Measurements from ENCODE around the gene PITPNM3. TPM values are rescaled to one million over a fixed set of nuclear protein-coding genes. Genes with fewer than 3 reads are reported as not detected.
"Not testable (repeated sequence)": the region's sequence is repeated elsewhere in the genome, so short reads cannot be mapped to it uniquely, and the experiment has no call there.

The PITPNM3 gene
- total RNA-seq, 1 donor from 2014 or later, result 0.72 TPM

GRCh38 chr17:6597727-6598126 is 41.4 kb upstream of the PITPNM3 start:
- Mint-ChIP-seq H3K27me3 (ENCODE audit: unreplicated experiment) (peaks cover 2% of the 10 kb centered on the region), H3K27ac (ENCODE audit: unreplicated experiment) (no peak overlapping the region)

GRCh38 chr17:6596941-6597340 is 40.6 kb upstream of the PITPNM3 start:
- Mint-ChIP-seq H3K4me1 (ENCODE audit: unreplicated experiment) (peaks cover 18% of the 10 kb centered on the region), H3K9me3 (ENCODE audit: unreplicated experiment) (no peaks in the 10 kb centered on the region), H3K27me3 (ENCODE audit: unreplicated experiment) (peaks cover 2% of the 10 kb centered on the region), H3K4me3 (ENCODE audit: unreplicated experiment) (no peak overlapping the region), H3K36me3 (ENCODE audit: low read depth, unreplicated experiment) (peaks cover 19% of the 10 kb centered on the region), H3K27ac (ENCODE audit: unreplicated experiment) (no peak overlapping the region)
- TF ChIP-seq, protein P1, sequence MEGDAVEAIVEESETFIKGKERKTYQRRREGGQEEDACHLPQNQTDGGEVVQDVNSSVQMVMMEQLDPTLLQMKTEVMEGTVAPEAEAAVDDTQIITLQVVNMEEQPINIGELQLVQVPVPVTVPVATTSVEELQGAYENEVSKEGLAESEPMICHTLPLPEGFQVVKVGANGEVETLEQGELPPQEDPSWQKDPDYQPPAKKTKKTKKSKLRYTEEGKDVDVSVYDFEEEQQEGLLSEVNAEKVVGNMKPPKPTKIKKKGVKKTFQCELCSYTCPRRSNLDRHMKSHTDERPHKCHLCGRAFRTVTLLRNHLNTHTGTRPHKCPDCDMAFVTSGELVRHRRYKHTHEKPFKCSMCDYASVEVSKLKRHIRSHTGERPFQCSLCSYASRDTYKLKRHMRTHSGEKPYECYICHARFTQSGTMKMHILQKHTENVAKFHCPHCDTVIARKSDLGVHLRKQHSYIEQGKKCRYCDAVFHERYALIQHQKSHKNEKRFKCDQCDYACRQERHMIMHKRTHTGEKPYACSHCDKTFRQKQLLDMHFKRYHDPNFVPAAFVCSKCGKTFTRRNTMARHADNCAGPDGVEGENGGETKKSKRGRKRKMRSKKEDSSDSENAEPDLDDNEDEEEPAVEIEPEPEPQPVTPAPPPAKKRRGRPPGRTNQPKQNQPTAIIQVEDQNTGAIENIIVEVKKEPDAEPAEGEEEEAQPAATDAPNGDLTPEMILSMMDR (IDR thresholded peaks at IDR 0.05; ENCODE audit: unreplicated experiment), result no peak
- no peak for DNase-seq (ENCODE audit: low spot score)

More at GRCh38 chr17:6597727-6598126, 41.4 kb upstream of the PITPNM3 start:
- Mint-ChIP-seq H3K4me1 (ENCODE audit: unreplicated experiment) (peaks cover 19% of the 10 kb centered on the region), H3K9me3 (ENCODE audit: unreplicated experiment) (no peaks in the 10 kb centered on the region), H3K4me3 (ENCODE audit: unreplicated experiment) (no peak overlapping the region), H3K36me3 (ENCODE audit: low read depth, unreplicated experiment) (peaks cover 22% of the 10 kb centered on the region)
- DNase-seq (ENCODE audit: low spot score), result no peak
- TF ChIP-seq, protein P1 (IDR thresholded peaks at IDR 0.05; ENCODE audit: unreplicated experiment), result no peak

GRCh38 chr17:6596511-6596910 is 40.2 kb upstream of the PITPNM3 start:
- no peaks in the 10 kb centered on the region for H3K9me3 Mint-ChIP-seq (ENCODE audit: unreplicated experiment)
- DNase-seq (ENCODE audit: low spot score), result no peak
- peaks cover 2% of the 10 kb centered on the region for H3K27me3 Mint-ChIP-seq (ENCODE audit: unreplicated experiment)
- TF ChIP-seq, protein P1 (IDR thresholded peaks at IDR 0.05; ENCODE audit: unreplicated experiment), result no peak
- H3K27ac Mint-ChIP-seq (ENCODE audit: unreplicated experiment), result no peak overlapping the region
- peaks cover 18% of the 10 kb centered on the region for H3K4me1 Mint-ChIP-seq (ENCODE audit: unreplicated experiment)
- H3K4me3 Mint-ChIP-seq (ENCODE audit: unreplicated experiment), result no peak overlapping the region
- peaks cover 23% of the 10 kb centered on the region for H3K36me3 Mint-ChIP-seq (ENCODE audit: low read depth, unreplicated experiment)

DNA sequence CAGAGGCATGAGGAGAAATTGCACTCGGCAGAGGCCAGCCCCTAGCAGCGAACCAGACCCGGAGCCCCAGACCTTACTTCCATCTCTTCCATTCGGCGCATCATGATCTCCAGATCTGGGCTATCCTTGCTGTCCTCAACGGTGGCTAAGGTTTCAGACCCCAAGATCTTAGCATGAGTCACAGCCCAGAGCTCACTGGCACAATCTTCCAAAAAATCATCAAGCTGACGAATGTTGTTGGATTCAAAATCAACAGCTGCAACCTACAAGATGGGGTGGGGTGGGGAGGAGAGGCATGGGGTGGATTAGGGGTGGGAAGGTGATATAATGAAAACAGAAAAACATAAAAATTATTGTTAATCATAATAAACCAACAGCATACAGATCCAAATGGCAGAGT is 39.7 kb upstream of the PITPNM3 start:
- Mint-ChIP-seq H3K9me3 (ENCODE audit: unreplicated experiment) (no peaks in the 10 kb centered on the region), H3K4me1 (ENCODE audit: unreplicated experiment) (peaks cover 18% of the 10 kb centered on the region), H3K27me3 (ENCODE audit: unreplicated experiment) (peaks cover 2% of the 10 kb centered on the region), H3K27ac (ENCODE audit: unreplicated experiment) (no peak overlapping the region), H3K36me3 (ENCODE audit: low read depth, unreplicated experiment) (peaks cover 27% of the 10 kb centered on the region), H3K4me3 (ENCODE audit: unreplicated experiment) (no peak overlapping the region)
- no peak for DNase-seq (ENCODE audit: low spot score)
- TF ChIP-seq, protein P1 (IDR thresholded peaks at IDR 0.05; ENCODE audit: unreplicated experiment), result no peak

DNA sequence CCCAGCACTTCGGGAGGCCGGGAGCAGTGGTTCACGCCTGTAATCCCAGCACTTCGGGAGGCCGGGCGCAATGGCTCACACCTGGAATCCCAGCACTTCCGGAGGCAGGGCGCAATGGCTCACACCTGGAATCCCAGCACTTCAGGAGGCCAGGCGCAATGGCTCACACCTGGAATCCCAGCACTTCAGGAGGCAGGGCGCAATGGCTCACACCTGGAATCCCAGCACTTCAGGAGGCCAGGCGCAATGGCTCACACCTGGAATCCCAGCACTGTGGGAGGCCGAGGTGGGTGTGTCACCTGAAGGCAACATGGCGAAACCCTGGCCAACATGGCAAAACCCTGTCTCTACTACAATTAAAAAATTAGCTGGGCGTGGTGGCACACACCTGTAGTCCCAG is 37.0 kb upstream of the PITPNM3 start:
- not testable (repeated sequence) for H3K27ac Mint-ChIP-seq (ENCODE audit: unreplicated experiment); DNase-seq (ENCODE audit: low spot score); H3K4me3 Mint-ChIP-seq (ENCODE audit: unreplicated experiment); H3K27me3 Mint-ChIP-seq (ENCODE audit: unreplicated experiment); H3K9me3 Mint-ChIP-seq (ENCODE audit: unreplicated experiment); H3K4me1 Mint-ChIP-seq (ENCODE audit: unreplicated experiment)
- H3K36me3 Mint-ChIP-seq (ENCODE audit: low read depth, unreplicated experiment), result peaks cover 37% of the 10 kb centered on the region

Data from endothelial cell (in vitro differentiated cells).